GM19193 (cell line): Measurements from ENCODE around the gene PTCSC3.

Experiments
- POLR2A ChIP-seq: IDR thresholded peaks from 4 replicates; pipeline ENCODE4 v1.6.1; 2011; ENCODE audit not compliant: insufficient read depth, insufficient read length; ENCODE audit errors: extremely low read depth

The PTCSC3 gene

GRCh38 chr14:36111822-36112583, 64.5 kb downstream of the PTCSC3 start:
- TF ChIP-seq POLR2A: no peak

GRCh38 chr14:36105401-36105800, 71.1 kb downstream of the PTCSC3 start:
- TF ChIP-seq POLR2A: no peak

GRCh38 chr14:36099619-36100018, 76.9 kb downstream of the PTCSC3 start:
- no peak for TF ChIP-seq POLR2A

- TF ChIP-seq POLR2A: no peak
These were observed 79.2 kb downstream of the PTCSC3 start for GRCh38 chr14:36097356-36097755.

- TF ChIP-seq POLR2A: no peak
These were observed 80.4 kb downstream of the PTCSC3 start for GRCh38 chr14:36096090-36096489.

- no peak for TF ChIP-seq POLR2A
These were observed 81.6 kb downstream of the PTCSC3 start for GRCh38 chr14:36094963-36095362.

- no peak for TF ChIP-seq POLR2A
These were observed 85.4 kb downstream of the PTCSC3 start for GRCh38 chr14:36091096-36091495.

- TF ChIP-seq POLR2A: no peak
These were observed 89.1 kb downstream of the PTCSC3 start for GRCh38 chr14:36087411-36087810.

- TF ChIP-seq POLR2A: no peak
These were observed 89.7 kb downstream of the PTCSC3 start for GRCh38 chr14:36086629-36087395.

GRCh38 chr14:36085861-36086260, 90.7 kb downstream of the PTCSC3 start:
- no peak for TF ChIP-seq POLR2A
